GM19438 (cell line): ENCODE measurements around the gene SCN2B.
"Not testable (repeated sequence)": the region's sequence is repeated elsewhere in the genome, so short reads cannot be mapped to it uniquely, and the experiment has no call there.

ENCODE experiments used
- ATAC-seq: cut with Tn5 transposase; IDR thresholded peaks from one replicate; pipeline ENCODE4 v1.9.1; 2021; ENCODE audit warnings: low read depth; ENCODE audit not compliant: unreplicated experiment

SCN2B gene

GRCh38 chr11:118207079-118207478, 30.6 kb upstream of the SCN2B start:
- ATAC-seq: no peak

GRCh38 chr11:118206391-118207031, 30.1 kb upstream of the SCN2B start:
- no peak for ATAC-seq

- no peak for ATAC-seq
Observed at GRCh38 chr11:118205606-118206378, 29.4 kb upstream of the SCN2B start.

GRCh38 chr11:118202599-118203422, 26.4 kb upstream of the SCN2B start:
- peak; percentile 65 for ATAC-seq

DNA sequence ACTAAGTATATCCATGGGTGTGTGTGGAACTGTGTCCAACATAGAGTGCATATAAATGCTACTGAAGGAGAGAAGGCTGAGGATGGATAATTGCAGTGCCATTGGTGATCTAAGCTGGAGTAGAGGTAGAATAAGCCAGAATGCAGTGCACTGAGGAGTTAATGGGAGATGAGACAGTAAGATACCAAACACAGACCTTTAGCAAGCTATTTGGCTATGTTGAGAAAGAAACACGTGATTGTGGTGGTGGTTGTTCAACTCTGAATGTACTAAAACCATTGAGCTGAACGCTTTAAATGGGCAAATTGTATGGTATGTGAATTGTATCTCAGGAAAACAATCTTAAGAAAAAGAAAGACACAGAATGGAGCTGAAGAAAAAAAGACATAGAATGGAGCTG, 25.5 kb upstream of the SCN2B start:
- ATAC-seq: no peak

DNA sequence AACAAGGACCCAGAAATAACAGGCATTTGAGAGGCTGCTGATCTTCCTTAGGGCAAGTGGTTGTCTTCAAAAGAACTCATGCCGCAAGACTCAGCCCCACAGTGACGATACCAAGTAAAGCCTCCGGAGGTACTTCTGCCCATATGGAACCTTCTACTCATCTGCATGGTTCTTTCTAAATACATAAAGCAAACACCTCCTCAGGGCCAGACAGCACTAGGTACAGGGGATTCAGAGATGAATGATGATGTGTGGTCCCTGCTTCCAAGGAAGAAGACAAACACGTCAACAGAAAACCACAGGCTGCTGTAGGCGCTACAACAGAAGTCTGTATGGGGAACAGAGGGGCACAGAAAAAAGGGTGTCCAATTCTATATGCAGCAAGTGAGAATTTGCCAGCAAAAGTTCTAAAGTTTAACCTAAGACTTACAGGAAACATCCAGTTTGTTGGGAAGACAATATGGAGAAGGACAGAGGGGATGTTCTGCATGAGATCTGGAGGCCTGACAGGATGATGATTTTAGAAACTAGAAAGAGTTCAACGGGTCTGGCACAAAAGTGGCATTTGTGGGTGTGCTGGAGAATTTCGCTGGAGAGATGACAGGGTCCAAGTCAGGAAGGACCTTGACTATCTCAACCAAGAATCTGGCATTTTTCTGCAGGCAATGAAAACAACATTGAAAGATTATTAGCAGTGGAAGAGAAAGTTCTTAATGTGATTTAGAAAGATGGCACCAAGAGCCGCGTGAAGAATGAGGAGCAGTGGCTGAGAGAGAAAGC, 24.7 kb upstream of the SCN2B start:
- no peak for ATAC-seq

DNA sequence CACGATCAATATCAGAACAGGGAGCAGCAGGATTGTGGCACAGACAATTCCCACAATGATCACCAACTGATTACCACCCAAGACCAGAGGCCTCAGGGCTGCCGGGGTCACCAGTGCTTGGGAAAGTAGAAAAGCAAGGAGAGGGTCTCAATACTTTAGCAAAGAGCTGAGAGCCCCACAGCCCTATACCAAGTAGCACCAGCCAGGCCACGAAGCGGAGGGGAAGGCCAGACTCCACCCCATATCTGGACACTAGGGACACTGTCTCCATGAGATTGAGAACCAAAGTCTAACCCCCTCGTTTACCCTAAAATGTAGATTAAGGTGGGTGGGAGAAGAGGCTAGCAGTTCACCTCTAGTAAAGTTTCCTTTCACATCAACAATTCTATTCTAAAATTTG, 24.1 kb upstream of the SCN2B start:
- no peak for ATAC-seq

GRCh38 chr11:118199135-118199534, 22.7 kb upstream of the SCN2B start:
- ATAC-seq: no peak

GRCh38 chr11:118198370-118198769, 21.9 kb upstream of the SCN2B start:
- ATAC-seq: no peak

GRCh38 chr11:118194835-118195627, 18.6 kb upstream of the SCN2B start:
- ATAC-seq: no peak

DNA sequence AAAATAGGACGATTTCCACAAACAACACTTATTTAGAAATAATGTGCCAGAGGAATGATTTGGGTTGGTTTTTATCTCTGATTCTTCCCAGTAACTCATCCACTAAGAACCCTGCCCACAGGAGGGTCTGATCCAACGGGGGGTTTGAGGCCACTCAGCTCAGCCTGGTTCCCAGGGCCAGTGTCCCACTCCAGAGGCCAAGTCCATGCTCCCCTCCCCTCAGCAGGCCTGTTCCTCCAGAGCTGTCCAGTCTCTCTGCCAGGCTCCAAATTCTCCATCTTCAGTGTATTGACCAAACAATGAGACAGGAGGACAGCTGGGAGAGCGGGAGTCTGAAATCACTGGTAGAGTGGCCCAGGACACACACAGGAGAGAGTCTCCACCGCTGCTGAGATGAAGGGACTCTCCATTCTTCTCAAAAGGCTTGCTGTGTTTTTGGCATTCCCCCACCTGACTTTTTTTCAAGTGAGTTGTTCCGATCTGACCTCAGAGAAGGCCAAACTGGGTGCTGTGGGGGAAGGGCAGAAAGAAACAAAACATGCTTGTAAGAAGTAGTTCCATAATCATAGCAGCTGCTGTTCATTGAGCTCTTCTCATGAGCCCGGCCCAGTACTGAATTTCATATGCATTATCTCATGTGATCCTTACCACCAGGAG, 17.6 kb upstream of the SCN2B start:
- ATAC-seq: no peak

DNA sequence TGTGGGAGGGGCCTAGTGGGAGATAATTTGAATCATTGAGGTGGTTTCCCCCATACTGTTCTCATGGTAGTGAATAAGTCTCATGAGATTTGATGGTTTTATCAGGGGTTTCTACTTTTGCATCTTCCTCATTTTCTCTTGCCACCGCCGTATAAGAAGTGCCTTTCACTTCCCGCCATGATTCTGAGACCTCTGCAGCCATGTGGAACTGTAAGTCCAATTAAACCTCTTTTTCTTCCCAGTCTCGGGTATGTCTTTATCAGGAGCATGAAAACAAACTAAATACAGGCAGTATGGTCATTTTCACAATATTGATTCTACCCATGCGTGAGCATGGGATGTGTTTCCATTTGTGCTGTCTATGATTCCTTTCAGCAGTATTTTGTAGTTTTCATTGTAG, 16.4 kb upstream of the SCN2B start:
- ATAC-seq: not testable (repeated sequence)

DNA sequence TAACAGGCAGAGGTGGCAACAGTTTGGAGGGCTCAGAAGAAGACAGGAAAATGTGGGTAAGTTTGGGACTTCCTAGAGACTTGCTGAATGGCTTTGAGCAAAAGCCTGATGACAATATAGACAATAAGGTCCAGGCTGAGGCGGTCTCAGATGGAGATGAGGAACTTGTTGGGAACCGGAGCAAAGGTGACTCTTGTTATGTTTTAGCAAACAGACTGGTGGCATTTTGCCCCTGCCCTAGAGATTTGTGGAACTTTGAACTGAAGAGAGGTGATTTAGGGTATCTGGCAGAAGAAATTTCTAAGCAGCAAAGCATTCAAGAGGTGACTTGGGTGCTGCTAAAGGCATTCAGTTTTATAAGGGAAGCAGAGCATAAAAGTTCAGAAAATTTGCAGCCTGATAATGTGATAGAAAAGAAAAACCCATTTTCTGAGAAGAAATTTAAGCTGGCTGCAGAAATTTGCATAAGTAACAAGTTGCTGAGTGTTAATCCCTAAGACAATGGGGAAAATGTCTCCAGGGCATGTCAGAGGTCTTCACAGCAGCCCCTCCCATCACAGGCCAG, 14.6 kb upstream of the SCN2B start:
- ATAC-seq: not testable (repeated sequence)

DNA sequence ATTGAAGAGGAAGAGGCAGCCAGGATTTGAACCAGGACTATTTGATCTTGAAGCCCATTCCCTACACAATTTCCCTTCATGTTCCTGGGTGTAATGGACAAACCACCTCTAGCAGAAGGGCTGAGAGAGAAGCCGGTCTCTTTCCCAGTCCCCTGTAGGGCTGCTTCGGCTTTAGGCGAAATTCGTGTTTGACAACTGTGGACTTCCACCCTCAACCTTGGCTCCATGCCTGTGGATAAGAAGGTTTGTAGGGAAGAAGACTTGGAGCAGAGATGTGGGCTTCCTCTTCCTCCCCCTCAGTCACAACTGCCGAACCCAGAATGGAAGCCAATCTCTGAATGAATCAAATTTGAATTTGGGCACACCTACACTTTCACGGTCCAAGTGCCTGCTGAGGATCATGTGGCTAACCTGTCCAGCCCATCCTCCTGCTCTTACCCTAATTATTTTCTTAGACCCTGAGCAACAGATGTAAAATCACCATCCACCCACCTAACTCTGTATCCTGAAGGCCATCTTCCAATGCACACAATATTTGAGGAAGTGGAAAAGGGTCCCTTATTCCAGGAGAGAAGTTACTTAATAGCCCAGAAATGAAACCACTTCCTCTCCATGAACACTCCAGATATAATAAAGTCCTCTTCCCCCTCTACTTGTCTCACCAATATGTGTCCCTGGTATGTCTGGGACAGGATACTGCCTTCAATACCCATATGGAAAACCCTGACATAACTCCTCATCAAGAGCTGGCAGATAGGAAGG, 10.1 kb upstream of the SCN2B start:
- no peak for ATAC-seq

DNA sequence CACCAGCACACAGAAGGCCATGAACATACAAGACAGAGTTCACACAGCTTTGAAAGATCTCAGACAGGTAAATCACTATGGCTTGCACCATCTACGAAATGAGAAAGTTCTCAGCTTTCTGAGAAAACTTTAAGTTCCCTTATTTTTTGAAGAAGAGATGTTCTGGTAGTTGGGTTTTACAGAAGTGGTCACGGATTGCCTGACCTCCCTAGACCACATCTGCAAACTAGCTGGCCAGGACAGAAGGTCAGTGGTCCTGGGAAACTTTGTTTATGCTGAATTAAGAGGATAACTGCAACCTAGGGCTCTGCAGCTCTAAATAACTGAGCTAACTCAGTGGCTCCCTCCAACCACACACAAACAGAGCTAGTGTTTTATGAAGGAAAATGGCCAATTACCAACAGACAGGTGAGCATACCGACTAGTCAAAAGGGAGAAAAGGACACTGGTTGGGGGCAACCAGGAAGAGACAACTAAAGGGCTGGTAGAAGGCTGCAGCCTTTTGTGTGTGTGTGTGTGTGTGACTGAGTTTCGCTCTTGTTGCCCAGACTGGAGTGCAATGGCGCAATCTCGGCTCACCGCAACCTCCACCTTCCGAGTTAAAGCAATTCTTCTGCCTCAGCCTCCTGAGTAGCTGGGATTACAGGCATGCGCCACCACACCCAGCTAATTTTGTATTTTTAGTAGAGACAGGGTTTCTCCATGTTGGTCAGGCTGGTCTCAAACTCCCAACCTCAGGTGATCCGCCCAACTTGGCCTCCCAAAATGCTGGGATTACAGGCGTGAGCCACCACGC, 8.5 kb upstream of the SCN2B start:
- ATAC-seq: no peak

- ATAC-seq: not testable (repeated sequence)
Observed at GRCh38 chr11:118183691-118184090, 7.3 kb upstream of the SCN2B start.

DNA sequence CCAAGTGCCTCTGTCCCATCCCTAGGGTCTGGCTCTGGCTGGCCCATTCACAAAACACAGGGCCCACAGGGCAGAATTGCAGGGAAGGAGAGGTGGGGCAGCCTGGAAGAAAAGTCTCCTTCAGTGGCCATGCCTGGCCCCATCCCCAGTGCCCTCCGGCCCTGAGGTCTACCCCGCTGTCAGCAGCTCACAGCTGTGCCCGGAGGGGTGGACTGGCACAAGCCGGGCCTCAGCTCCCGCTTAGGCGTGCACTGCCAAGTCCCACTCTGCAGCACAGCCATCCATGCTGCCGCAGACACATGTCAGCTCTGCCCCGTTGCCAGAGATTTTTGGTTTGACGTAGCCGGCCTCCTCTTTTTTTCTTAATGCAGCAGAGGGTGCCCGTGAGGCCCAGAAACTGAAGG, 3.9 kb upstream of the SCN2B start:
- no peak for ATAC-seq

DNA sequence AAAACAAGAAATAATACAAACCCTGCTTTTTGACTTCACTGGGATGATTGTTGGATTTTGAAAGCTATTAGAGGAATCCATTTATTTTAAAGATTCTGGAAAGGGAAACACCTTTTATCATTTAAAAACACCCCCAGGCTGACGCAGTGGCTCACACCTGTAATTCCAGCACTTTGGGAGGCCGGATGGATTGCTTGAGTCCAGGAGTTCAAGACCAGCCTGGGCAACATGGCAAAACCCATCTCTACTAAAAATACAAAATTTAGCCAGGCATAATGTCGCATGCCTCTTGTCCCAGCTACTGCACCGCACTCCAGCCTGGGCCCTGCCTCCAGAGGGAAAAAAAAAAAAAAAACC, 317 bp upstream of the SCN2B start:
- no peak for ATAC-seq
